ENCODE results near the gene ANO5. TPM values are rescaled to one million over a fixed set of nuclear protein-coding genes. Genes with fewer than 3 reads are reported as not detected.

ANO5 gene
- total and polyA plus RNA-seq, 2 donors (not counting 3 experiments of a cell fraction or from before 2014, with no cell fraction given): 0.32 to 0.46 TPM

GRCh38 chr11:22208151-22208858 is 15.4 kb downstream of the ANO5 start:
- intact Hi-C loops (cut with micrococcal nuclease) (no loop called here), dilution Hi-C loops (cut with MboI; ENCODE audit: extremely low pct_ligation_motif_present, low sequenced_read_pairs) (no loop called here)
- ChIA-PET CTCF (no interaction called here), POLR2A (no interaction called here)
- no TSS peak for BruUV-seq (replicated peaks)
- TF ChIP-seq EZH2 (IDR thresholded peaks at IDR 0.05; ENCODE audit: borderline replicate concordance, low read depth, low read length, severe bottlenecking): no peak
- TF ChIP-seq MAX (IDR thresholded peaks at IDR 0.05; ENCODE audit: insufficient read depth, insufficient read length): no peak
- TF ChIP-seq FOS (IDR thresholded peaks at IDR 0.05; ENCODE audit: borderline replicate concordance, insufficient read depth, low read length): no peak
- H3K9ac ChIP-seq (replicated peaks; ENCODE audit: extremely low read depth, insufficient read depth, low read length): no peak overlapping the region
- DNase-seq (ENCODE audit: low read depth, low spot score) (no peak), FAIRE-seq (no peak)
- H2AFZ ChIP-seq (ENCODE audit: low read depth, low read length): no peak overlapping the region
- no peaks in the 10 kb centered on the region for H3K27me3 ChIP-seq (ENCODE audit: control insufficient read depth in 2 of 2, insufficient read depth in 2 of 2, low read length in 2 of 2)
- no peaks in the 10 kb centered on the region for H4K20me1 ChIP-seq (replicated peaks; ENCODE audit: control insufficient read depth, extremely low read depth, insufficient read depth, low read length)
- H3K36me3 ChIP-seq (ENCODE audit: control insufficient read depth in 2 of 2, extremely low read depth in 1 of 2, insufficient read depth in 2 of 2, low read length in 2 of 2): no peaks in the 10 kb centered on the region
- H3K79me2 ChIP-seq (ENCODE audit: control insufficient read depth, insufficient read depth, low read length): no peaks in the 10 kb centered on the region
- no peaks in the 10 kb centered on the region for H3K9me1 ChIP-seq (replicated peaks; ENCODE audit: control insufficient read depth, extremely low read depth, insufficient read depth, low read length)
- H3K4me2 ChIP-seq (ENCODE audit: insufficient read depth, low read length): no peak overlapping the region
- no peaks in the 10 kb centered on the region for H3K4me1 ChIP-seq (ENCODE audit: control insufficient read depth, extremely low read depth, insufficient read depth, low read length)
- H3K4me3 ChIP-seq (replicated peaks in 1 of 3; ENCODE audit: insufficient read depth in 1 of 3, low read depth in 1 of 3, low read length in 3 of 3): no peak overlapping the region
- H3K27ac ChIP-seq (ENCODE audit: insufficient read depth, low read depth, low read length): no peak overlapping the region
- no peaks in the 10 kb centered on the region for H3K9me3 ChIP-seq (replicated peaks; ENCODE audit: control insufficient read depth, insufficient read depth, low read length)

GRCh38 chr11:22216940-22217339 is 24.1 kb downstream of the ANO5 start:
- dilution Hi-C loops (cut with MboI; ENCODE audit: extremely low pct_ligation_motif_present, low sequenced_read_pairs): no loop called here
- no peaks in the 10 kb centered on the region for H3K4me1 ChIP-seq (ENCODE audit: control insufficient read depth, extremely low read depth, insufficient read depth, low read length)
- intact Hi-C loops (cut with micrococcal nuclease): no loop called here
- H3K27me3 ChIP-seq (ENCODE audit: control insufficient read depth in 2 of 2, insufficient read depth in 2 of 2, low read length in 2 of 2): no peaks in the 10 kb centered on the region
- H3K4me2 ChIP-seq (ENCODE audit: insufficient read depth, low read length): no peak overlapping the region
- ChIA-PET CTCF (no interaction called here), POLR2A (no interaction called here)
- no peaks in the 10 kb centered on the region for H3K9me1 ChIP-seq (replicated peaks; ENCODE audit: control insufficient read depth, extremely low read depth, insufficient read depth, low read length)
- FAIRE-seq: no peak
- no peak overlapping the region for H3K27ac ChIP-seq (ENCODE audit: insufficient read depth, low read depth, low read length)
- no peak overlapping the region for H3K9ac ChIP-seq (replicated peaks; ENCODE audit: extremely low read depth, insufficient read depth, low read length)
- H3K9me3 ChIP-seq (replicated peaks; ENCODE audit: control insufficient read depth, insufficient read depth, low read length): no peaks in the 10 kb centered on the region
- no peak overlapping the region for H2AFZ ChIP-seq (ENCODE audit: low read depth, low read length)
- H3K36me3 ChIP-seq (ENCODE audit: control insufficient read depth in 2 of 2, extremely low read depth in 1 of 2, insufficient read depth in 2 of 2, low read length in 2 of 2): no peaks in the 10 kb centered on the region
- no peak overlapping the region for H3K4me3 ChIP-seq (replicated peaks in 1 of 3; ENCODE audit: insufficient read depth in 1 of 3, low read depth in 1 of 3, low read length in 3 of 3)
- BruUV-seq (replicated peaks): no TSS peak
- TF ChIP-seq EZH2 (IDR thresholded peaks at IDR 0.05; ENCODE audit: borderline replicate concordance, low read depth, low read length, severe bottlenecking) (no peak), POLR2A (IDR thresholded peaks at IDR 0.05; ENCODE audit: low read depth, low read length) (no peak), MYC (IDR thresholded peaks at IDR 0.05; ENCODE audit: low read depth, low read length) (no peak), FOS (IDR thresholded peaks at IDR 0.05; ENCODE audit: borderline replicate concordance, insufficient read depth, low read length) (no peak), MAX (IDR thresholded peaks at IDR 0.05; ENCODE audit: insufficient read depth, insufficient read length) (no peak), GATA2 (IDR thresholded peaks at IDR 0.05; ENCODE audit: insufficient read depth, insufficient read length, low read depth, low read length) (no peak), CTCF (IDR thresholded peaks at IDR 0.05; ENCODE audit: extremely low read depth in 1 of 2, insufficient read depth in 1 of 2, low read depth in 1 of 2, low read length in 2 of 2) (no peak), JUN (IDR thresholded peaks at IDR 0.05; ENCODE audit: borderline replicate concordance, insufficient read depth, insufficient read length, low read depth) (no peak), POLR2AphosphoS5 (IDR thresholded peaks at IDR 0.05; ENCODE audit: insufficient read depth, low read depth, low read length) (no peak)
- H4K20me1 ChIP-seq (replicated peaks; ENCODE audit: control insufficient read depth, extremely low read depth, insufficient read depth, low read length): no peaks in the 10 kb centered on the region
- no peaks in the 10 kb centered on the region for H3K79me2 ChIP-seq (ENCODE audit: control insufficient read depth, insufficient read depth, low read length)
- no peak for DNase-seq (ENCODE audit: low read depth, low spot score)
